Hepatocyte (in vitro differentiated cells): Measurements from ENCODE around the gene HIPK3.

Source experiments
- EZH2 ChIP-seq: fragments of 200-600 bp; sonication (generic); IDR thresholded peaks from 2 replicates; pipeline ENCODE4 v1.6.1; 2016; ENCODE audit warnings: antibody characterized with exemption, mild to moderate bottlenecking, borderline replicate concordance
- TF ChIP-seq, protein P1 (sequence below): fragments of 200-600 bp; sonication (generic); IDR thresholded peaks from 2 replicates; pipeline ENCODE4 v1.5.1; 2016; ENCODE audit warnings: antibody characterized with exemption, mild to moderate bottlenecking; ENCODE audit not compliant: poor library complexity

DNA sequence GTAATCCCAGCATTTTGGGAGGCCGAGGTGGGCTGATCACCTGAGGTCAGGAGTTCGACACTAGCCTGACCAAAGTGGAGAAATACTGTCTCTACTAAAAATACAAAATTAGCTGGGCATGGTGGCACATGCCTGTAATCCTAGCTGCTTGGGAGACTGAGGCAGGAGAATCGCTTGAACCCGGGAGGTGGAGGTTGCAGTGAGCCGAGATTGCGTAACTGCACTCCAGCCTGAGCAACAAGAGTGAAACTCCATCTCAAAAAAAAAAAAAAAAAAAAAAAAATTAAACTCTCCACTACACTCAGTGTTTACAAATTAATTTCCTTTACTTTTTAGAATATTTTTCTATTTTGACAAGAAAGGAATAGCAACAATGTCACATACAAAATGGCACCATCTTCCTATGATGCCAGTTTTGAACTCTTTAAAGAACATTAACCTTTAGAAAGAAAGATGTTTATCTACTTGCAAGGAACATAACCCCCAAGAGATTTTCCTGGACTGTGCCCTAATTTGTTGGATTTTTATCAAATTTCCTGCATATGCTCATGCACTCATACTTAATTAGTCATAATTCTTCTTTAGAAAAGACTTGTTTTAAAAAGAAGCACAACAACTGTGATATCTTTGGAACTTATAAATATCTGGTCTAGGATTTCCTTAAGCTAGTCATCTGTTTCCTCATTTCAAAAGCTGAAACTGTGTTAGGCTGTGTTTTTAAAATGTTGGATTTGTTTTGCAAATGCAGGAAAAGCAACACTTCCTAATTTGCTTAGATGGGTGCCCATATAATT lies 22.6 kb upstream of the HIPK3 start:
- no peak for TF ChIP-seq EZH2
- TF ChIP-seq, protein P1, sequence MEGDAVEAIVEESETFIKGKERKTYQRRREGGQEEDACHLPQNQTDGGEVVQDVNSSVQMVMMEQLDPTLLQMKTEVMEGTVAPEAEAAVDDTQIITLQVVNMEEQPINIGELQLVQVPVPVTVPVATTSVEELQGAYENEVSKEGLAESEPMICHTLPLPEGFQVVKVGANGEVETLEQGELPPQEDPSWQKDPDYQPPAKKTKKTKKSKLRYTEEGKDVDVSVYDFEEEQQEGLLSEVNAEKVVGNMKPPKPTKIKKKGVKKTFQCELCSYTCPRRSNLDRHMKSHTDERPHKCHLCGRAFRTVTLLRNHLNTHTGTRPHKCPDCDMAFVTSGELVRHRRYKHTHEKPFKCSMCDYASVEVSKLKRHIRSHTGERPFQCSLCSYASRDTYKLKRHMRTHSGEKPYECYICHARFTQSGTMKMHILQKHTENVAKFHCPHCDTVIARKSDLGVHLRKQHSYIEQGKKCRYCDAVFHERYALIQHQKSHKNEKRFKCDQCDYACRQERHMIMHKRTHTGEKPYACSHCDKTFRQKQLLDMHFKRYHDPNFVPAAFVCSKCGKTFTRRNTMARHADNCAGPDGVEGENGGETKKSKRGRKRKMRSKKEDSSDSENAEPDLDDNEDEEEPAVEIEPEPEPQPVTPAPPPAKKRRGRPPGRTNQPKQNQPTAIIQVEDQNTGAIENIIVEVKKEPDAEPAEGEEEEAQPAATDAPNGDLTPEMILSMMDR = no peak
